ENCODE results near the gene SALL4. TPM values are rescaled to one million over a fixed set of nuclear protein-coding genes. Genes with fewer than 3 reads are reported as not detected.
"Not testable (repeated sequence)": the region's sequence is repeated elsewhere in the genome, so short reads cannot be mapped to it uniquely, and the experiment has no call there.

The SALL4 gene
- total RNA-seq, 2 experiments from 2014 or later = 0.08 to 0.11 TPM

- H3K36me3 Mint-ChIP-seq = peaks cover 2% of the 10 kb centered on the region
- H3K27ac Mint-ChIP-seq = no peak overlapping the region
- no peaks in the 10 kb centered on the region for H3K9me3 Mint-ChIP-seq
- POLR2A ChIA-PET = no interaction called here
- DNase-seq (peak; percentile 59), ATAC-seq (ENCODE audit: low read depth) (peak; percentile 87)
- H3K27me3 Mint-ChIP-seq = peaks cover 50% of the 10 kb centered on the region
- H3K4me3 Mint-ChIP-seq = peak overlapping the region; percentile 65
- H3K4me1 Mint-ChIP-seq = peaks cover 3% of the 10 kb centered on the region
These were observed 35.1 kb downstream of the SALL4 start for GRCh38 chr20:51766994-51767866.

GRCh38 chr20:51765381-51765780 is 36.9 kb downstream of the SALL4 start:
- ATAC-seq (ENCODE audit: low read depth); H3K4me3 Mint-ChIP-seq; H3K27ac Mint-ChIP-seq; H3K36me3 Mint-ChIP-seq; H3K4me1 Mint-ChIP-seq; DNase-seq; H3K9me3 Mint-ChIP-seq: not testable (repeated sequence)
- peaks cover 46% of the 10 kb centered on the region for H3K27me3 Mint-ChIP-seq
- POLR2A ChIA-PET = interaction anchor here (0.7 kb wide), 1 partner anchor 276 kb away, joined by 5 read pairs; no protein-coding TSS in a partner anchor

GRCh38 chr20:51763965-51764602 is 38.2 kb downstream of the SALL4 start:
- Mint-ChIP-seq H3K4me3 (no peak overlapping the region), H3K27me3 (peaks cover 33% of the 10 kb centered on the region), H3K9me3 (no peaks in the 10 kb centered on the region), H3K4me1 (peaks cover 3% of the 10 kb centered on the region), H3K27ac (no peak overlapping the region), H3K36me3 (peaks cover 2% of the 10 kb centered on the region)
- ATAC-seq (ENCODE audit: low read depth) = no peak
- POLR2A ChIA-PET = no interaction called here
- no peak for DNase-seq

- no peak for DNase-seq
- H3K4me1 Mint-ChIP-seq = no peaks in the 10 kb centered on the region
- H3K9me3 Mint-ChIP-seq = no peaks in the 10 kb centered on the region
- peaks cover 18% of the 10 kb centered on the region for H3K27me3 Mint-ChIP-seq
- ATAC-seq (ENCODE audit: low read depth) = no peak
- no peak overlapping the region for H3K4me3 Mint-ChIP-seq
- no peak overlapping the region for H3K27ac Mint-ChIP-seq
- H3K36me3 Mint-ChIP-seq = no peaks in the 10 kb centered on the region
- POLR2A ChIA-PET = no interaction called here
These were observed 41.3 kb downstream of the SALL4 start for GRCh38 chr20:51760905-51761546.

- Mint-ChIP-seq H3K27me3 (peaks cover 9% of the 10 kb centered on the region), H3K4me3 (no peak overlapping the region), H3K4me1 (no peaks in the 10 kb centered on the region), H3K9me3 (no peaks in the 10 kb centered on the region), H3K36me3 (no peaks in the 10 kb centered on the region), H3K27ac (no peak overlapping the region)
- DNase-seq = no peak
- POLR2A ChIA-PET = no interaction called here
- no peak for ATAC-seq (ENCODE audit: low read depth)
These were observed 42.4 kb downstream of the SALL4 start for GRCh38 chr20:51759769-51760510.

GRCh38 chr20:51758978-51759544 is 43.3 kb downstream of the SALL4 start:
- no peaks in the 10 kb centered on the region for H3K4me1 Mint-ChIP-seq
- ATAC-seq (ENCODE audit: low read depth) (no peak), DNase-seq (no peak)
- no peaks in the 10 kb centered on the region for H3K9me3 Mint-ChIP-seq
- no peaks in the 10 kb centered on the region for H3K36me3 Mint-ChIP-seq
- POLR2A ChIA-PET = no interaction called here
- no peak overlapping the region for H3K4me3 Mint-ChIP-seq
- peaks cover 3% of the 10 kb centered on the region for H3K27me3 Mint-ChIP-seq
- H3K27ac Mint-ChIP-seq = no peak overlapping the region

- POLR2A ChIA-PET = no interaction called here
- Mint-ChIP-seq H3K36me3 (no peaks in the 10 kb centered on the region), H3K4me1 (no peaks in the 10 kb centered on the region), H3K9me3 (no peaks in the 10 kb centered on the region), H3K27ac (no peak overlapping the region), H3K27me3 (peaks cover 2% of the 10 kb centered on the region), H3K4me3 (no peak overlapping the region)
- DNase-seq (no peak), ATAC-seq (ENCODE audit: low read depth) (no peak)
These were observed 45.1 kb downstream of the SALL4 start for GRCh38 chr20:51757226-51757625.

- no peaks in the 10 kb centered on the region for H3K4me1 Mint-ChIP-seq
- no peaks in the 10 kb centered on the region for H3K36me3 Mint-ChIP-seq
- POLR2A ChIA-PET = no interaction called here
These were observed 45.7 kb downstream of the SALL4 start for GRCh38 chr20:51756653-51757052.

GRCh38 chr20:51753220-51753619 is 49.1 kb downstream of the SALL4 start:
- ATAC-seq (ENCODE audit: low read depth); DNase-seq; H3K4me3 Mint-ChIP-seq; H3K36me3 Mint-ChIP-seq; H3K9me3 Mint-ChIP-seq; H3K4me1 Mint-ChIP-seq; POLR2A ChIA-PET; H3K27ac Mint-ChIP-seq; H3K27me3 Mint-ChIP-seq: not testable (repeated sequence)

More at GRCh38 chr20:51756653-51757052, 45.7 kb downstream of the SALL4 start:
- Mint-ChIP-seq H3K4me3 (no peak overlapping the region), H3K27ac (no peak overlapping the region), H3K9me3 (no peaks in the 10 kb centered on the region), H3K27me3 (peaks cover 2% of the 10 kb centered on the region)
- DNase-seq (no peak), ATAC-seq (ENCODE audit: low read depth) (no peak)

GRCh38 chr20:51752343-51752951 is 49.9 kb downstream of the SALL4 start:
- no peaks in the 10 kb centered on the region for H3K4me1 Mint-ChIP-seq
- no peak overlapping the region for H3K4me3 Mint-ChIP-seq
- H3K9me3 Mint-ChIP-seq = no peaks in the 10 kb centered on the region
- no peak overlapping the region for H3K27ac Mint-ChIP-seq
- no peaks in the 10 kb centered on the region for H3K36me3 Mint-ChIP-seq
- peaks cover 6% of the 10 kb centered on the region for H3K27me3 Mint-ChIP-seq
- POLR2A ChIA-PET = no interaction called here
- DNase-seq (no peak), ATAC-seq (ENCODE audit: low read depth) (no peak)

GRCh38 chr20:51750770-51751388 is 51.4 kb downstream of the SALL4 start:
- POLR2A ChIA-PET = no interaction called here
- Mint-ChIP-seq H3K27ac (no peak overlapping the region), H3K9me3 (peaks cover under 1% of the 10 kb centered on the region), H3K27me3 (peaks cover 4% of the 10 kb centered on the region), H3K4me3 (no peak overlapping the region), H3K36me3 (no peaks in the 10 kb centered on the region), H3K4me1 (no peaks in the 10 kb centered on the region)
- no peak for ATAC-seq (ENCODE audit: low read depth)
- DNase-seq = no peak

GRCh38 chr20:51750037-51750769 is 52.1 kb downstream of the SALL4 start:
- H3K27ac Mint-ChIP-seq = no peak overlapping the region
- ATAC-seq (ENCODE audit: low read depth) = no peak
- POLR2A ChIA-PET = no interaction called here

More at GRCh38 chr20:51750037-51750769, 52.1 kb downstream of the SALL4 start:
- H3K4me3 Mint-ChIP-seq = no peak overlapping the region
- no peaks in the 10 kb centered on the region for H3K4me1 Mint-ChIP-seq
- no peak for DNase-seq
- peaks cover 3% of the 10 kb centered on the region for H3K9me3 Mint-ChIP-seq
- no peaks in the 10 kb centered on the region for H3K36me3 Mint-ChIP-seq
- peaks cover 4% of the 10 kb centered on the region for H3K27me3 Mint-ChIP-seq
